ENCODE results near the gene RAB26.
"Not testable (repeated sequence)": the region's sequence is repeated elsewhere in the genome, so short reads cannot be mapped to it uniquely, and the experiment has no call there.

Gene RAB26

DNA sequence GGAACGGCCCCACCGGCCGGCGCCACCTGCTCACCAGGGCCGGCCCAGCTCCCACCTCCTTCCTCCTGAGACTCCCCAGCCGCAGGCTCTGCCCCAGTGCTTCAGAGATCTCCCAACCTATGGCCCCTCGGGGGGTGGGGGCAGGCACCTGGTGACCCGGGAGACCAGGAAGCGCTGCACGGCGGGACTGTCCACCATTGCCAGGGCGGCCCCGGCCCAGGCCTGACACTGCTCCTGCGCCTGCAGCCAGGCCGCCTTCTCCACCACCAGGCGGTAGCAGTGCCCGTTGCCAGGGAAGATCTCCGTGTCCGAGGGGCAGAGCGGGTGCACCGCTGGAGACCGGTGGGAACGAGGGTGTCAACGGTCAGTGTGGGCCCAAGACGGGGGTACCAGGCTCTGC, 31.1 kb upstream of the RAB26 start:
- not testable (repeated sequence) for DNase-seq (ENCODE audit: low spot score)

DNA sequence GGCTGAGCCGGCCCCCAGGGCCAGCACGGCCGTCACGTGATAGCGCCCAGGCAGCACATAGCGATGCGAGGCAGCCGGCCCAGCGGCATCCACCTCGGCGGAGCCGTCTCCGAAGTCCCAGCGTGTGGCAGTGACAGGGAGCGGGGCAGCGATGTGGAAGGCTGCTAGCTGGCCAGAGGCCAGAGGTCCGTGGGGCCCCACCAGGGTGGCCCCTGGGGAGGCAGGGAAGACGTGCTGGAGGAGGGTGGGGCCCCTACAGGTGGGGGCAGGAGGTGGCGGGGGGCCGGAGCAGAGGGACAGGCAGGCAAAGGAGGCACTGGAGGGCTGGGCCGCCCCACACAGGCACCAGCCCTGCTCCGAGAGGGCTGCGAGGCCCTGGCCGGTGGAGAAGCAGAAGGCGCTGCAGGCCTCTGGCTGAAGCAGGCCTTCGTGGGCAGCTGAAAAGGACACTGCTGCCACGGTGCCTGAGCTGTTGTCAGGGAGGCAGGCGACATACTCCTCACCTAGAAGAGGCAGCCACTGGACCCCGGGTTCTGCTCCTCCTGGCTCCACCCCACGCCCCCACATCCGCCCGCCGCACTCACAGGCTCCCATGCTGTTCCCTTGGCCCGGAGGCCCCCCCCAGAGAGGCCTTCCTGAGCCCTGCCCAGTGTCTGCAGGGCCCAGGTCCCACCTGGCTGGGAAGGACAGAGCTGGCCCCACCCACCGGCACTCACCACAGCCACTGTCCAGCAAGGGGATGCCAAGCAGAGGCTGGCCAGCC, 30.3 kb upstream of the RAB26 start:
- DNase-seq (ENCODE audit: low spot score) = not testable (repeated sequence)

DNA sequence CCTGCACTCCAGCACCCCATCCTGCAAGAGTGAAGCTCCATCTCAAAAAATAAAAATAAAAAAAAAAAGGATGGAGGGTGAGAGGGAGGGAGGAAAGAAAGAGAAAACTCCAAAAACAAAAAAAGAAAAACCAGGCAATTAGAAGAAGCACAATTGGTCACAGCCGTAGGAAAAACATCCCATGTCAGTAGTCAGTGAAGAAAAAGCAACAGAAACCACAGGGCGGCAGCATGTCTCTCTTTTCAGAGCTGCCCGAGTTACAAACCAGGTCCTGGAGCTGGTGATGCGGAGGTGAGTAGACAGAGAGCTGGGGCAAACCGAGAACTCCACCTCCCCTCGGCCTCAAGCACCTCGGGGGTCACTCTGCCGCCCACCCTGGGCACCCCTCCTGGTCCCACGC, 27.1 kb upstream of the RAB26 start:
- not testable (repeated sequence) for DNase-seq (ENCODE audit: low spot score)

DNA sequence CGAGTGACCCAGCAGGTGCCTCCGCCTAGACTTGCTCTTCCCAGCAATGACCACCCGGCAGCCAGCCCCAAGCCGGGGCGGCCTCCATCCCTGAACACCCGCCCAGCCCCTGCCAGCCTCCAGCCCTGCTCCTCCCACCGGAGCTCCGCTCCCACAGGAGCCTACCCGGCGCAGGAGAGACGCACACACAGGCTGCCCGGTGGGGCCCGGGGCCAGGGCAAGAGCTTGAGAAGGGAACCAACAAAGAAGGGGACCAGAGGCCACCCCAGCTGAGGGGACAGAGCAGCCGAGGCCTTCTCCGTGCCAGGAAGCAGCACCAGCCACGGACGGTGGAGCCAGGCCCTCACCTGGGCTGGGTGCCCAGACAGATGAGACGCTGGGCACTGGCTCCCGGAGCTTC, 26.6 kb upstream of the RAB26 start:
- DNase-seq (ENCODE audit: low spot score) = no peak

DNA sequence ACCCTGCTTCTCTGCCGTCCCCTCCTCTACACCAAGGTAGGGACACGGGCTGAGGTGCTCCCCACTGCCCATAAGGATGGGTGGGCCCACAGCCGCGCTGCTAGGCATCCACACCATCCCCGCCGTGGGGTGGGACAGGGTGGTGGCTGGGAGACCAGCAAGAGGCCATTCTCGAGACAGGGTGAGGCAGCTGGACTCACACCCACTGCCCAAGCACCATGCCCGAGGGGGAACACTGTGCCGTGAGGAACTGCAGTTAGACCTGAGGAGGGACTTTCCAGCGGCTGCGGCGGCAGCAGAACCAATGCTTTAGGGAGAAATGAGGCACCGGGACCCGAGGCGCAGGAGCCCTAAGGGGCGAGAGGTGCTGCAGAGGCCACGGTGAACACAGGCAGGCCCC, 26.0 kb upstream of the RAB26 start:
- no peak for DNase-seq (ENCODE audit: low spot score)

DNA sequence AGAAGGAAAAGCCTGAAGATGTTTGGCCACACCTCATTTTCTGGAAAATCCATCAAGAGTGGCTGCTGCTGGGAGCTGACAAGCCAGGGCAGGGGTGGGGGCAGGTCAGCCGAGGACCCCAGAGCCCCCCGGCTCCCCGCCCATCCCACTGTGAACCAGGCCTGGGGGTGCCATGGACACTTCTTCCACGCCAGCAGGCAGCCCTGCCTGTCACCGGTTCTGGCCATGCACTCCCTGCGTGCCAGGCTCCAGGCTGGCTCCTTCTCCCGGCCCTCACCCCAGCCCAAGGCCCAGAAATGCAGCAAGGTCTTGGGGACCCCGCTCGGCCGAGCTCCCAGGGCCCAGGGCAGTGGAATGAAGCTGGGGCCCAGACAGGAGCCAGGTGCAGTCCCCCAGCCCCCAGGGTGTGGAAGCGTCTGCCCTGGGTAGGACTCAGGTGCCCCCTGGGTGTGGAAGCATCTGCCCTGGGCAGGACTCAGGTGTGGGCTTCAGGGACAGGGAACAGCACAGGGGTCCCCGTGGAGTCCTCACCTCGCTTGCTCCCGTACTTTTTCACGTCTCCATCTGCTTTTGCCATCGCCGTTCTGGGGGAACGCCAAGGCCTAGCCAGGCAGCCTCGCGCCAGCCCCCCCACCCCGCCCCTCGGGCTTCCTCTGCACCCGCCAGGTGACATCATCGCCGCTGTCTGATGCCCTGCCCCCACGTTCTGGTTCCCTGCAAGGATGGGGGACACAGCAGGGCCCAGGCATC, 25.3 kb upstream of the RAB26 start:
- not testable (repeated sequence) for DNase-seq (ENCODE audit: low spot score)

DNA sequence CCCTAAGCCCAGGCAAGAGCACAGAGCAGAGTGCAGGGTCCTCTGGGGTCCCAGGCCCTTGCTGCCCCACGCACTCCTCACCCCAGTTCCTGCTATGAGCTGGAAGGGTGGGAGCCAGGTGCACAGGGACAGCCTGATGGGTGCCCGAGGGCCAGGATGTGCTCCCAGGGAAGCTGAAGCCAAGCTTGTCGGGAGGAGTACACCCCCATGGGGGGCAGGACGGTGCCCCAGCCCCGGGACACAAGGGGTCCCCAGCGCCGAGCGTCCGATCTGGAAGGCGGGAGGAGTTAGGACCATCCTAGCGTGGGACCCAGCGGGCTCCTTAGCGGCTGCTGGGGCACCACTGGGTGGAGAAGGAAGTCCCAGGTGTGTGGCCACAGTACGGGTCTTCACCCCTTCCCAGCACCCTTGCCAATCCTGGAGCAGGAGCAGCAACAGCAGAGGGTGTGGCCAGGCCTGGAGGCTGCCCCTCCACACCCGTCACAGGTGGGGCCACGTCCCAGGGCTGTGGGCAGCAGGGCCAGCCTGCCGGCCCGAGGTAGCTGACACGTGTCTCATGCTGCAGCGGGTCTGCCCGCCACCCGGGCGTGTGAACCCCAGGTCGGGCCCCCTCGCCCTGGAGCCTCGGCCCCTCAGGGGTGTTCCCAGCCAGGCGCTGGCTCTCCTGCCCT, 24.6 kb upstream of the RAB26 start:
- not testable (repeated sequence) for DNase-seq (ENCODE audit: low spot score)

DNA sequence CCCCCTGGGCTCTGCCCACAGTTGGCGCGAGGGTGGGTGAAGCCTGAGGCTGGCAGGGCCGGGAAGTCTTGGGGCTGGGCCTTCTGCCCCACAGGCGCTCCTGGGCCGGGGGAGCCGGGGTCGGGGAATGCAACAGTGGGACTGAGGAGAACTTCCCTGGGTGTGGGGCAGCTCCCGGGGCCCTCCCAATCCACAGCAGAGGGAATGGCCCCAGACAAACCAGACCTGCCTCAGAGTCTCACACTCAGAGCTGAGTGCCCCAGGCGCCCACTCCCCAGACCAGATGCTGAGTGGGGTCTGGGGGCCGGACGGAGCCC, 24.1 kb upstream of the RAB26 start:
- DNase-seq (ENCODE audit: low spot score) = not testable (repeated sequence)

DNA sequence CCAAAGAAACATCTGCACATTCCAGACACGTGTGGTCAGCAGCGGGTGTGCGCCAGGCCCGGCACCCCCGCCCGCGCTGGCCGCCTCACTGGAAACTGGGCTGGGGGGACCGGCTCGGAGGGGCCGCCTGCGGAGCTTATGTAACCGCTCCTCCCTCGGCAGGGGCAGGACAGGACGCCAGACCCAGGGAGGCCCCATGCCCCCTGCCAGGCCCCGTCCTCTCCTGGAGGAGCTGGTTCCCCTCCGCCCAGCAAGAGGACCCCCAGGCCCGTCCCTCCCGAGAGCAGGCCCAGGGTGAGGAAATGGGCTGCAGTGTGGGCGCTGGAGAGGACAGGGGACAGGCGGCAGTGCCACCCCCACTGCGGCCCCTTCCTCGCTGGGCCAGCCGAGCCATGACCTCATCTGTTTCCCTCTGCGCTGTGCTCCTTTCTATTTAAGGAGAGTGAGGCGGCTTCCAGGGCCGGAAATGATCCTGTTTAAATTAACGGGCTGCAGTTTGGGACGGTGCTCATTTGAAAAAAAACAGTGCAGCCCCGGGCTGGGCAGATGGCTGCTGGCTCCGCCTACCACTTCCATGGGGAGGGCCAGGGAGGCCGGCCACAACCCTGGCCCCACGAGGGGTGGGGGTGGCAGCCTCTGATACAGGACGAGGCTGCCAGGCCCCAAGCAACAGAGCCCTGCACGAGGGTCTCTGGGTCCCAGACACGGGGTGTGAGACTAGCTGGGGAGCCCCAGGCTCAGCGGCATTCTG, 23.6 kb upstream of the RAB26 start:
- not testable (repeated sequence) for DNase-seq (ENCODE audit: low spot score)

DNA sequence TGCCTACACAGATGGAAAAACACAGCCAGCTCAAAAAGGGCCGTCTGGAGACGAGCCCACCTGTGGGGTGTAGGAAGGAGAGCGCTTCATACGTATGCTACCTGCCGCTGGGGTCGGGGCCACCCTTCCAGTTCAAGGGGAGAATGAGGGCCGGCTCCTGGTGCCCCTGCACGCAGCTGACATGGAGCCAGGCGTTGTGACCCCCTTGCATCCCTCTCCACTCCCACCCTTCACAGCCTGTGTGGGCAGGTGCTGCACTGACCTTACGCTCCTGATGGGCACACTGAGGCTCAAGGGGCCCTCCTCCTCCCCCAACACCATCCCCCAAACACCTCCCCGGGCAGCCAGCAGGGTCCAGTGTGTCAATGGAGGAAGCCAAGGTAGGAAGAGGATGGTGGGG, 22.8 kb upstream of the RAB26 start:
- DNase-seq (ENCODE audit: low spot score) = not testable (repeated sequence)

DNA sequence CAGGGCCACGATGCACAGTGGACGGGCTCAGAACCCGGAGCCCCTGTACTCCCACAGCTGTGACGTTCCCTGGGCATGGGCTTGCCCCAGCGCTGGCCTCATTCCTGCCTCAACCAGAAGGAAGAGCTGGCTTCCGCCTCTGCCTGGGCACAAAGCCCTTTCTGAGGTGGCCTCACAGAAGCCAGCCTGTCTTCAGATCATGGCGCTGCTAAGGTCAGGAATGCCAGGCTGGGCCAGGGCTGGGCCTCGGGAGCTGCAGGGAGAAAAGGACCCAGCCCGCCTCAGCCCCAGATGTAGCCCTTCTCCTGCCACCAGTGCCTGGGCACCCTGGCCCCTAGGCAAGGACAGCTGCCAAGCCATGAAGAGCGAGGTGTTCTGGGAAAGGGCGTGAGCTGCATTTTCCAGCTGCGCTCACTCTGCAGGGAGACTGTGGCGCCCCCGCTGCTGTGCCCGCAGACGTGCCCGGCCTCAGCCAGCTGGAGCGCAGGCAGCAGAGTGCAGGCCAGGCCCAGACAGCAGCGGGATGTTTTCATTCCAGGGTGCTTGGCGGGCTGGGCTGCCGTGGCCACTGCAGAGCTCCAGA, 22.2 kb upstream of the RAB26 start:
- not testable (repeated sequence) for DNase-seq (ENCODE audit: low spot score)

DNA sequence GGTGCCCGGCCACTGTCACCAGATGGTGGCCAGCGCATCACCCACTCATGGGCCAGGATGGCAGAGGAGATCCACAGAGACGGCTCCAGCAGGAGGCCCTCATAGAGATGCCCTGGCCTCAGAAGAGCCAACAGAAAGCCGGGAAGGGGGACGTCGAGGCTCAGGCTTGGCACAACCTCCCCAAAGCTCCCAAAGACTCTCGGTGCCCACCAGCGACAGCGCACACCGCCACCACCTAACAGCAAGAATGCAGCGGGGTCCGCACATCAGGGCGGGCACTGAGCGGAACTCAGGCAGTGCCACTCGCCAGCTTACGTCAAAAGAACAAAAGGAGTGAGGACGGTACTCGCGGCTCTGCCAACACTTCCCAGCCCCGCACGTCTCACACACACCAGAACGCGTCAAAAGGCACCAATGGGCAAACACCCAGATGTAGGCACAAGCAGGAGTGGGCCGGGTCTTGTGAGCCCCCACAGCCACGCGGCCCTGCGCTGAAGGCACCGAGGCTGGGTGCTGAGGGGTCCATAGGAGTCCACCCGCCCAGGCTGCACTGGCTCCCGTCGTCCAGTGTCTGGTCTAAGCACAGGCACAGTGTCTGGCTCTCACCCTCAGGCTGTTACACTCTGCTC, 21.4 kb upstream of the RAB26 start:
- not testable (repeated sequence) for DNase-seq (ENCODE audit: low spot score)

DNA sequence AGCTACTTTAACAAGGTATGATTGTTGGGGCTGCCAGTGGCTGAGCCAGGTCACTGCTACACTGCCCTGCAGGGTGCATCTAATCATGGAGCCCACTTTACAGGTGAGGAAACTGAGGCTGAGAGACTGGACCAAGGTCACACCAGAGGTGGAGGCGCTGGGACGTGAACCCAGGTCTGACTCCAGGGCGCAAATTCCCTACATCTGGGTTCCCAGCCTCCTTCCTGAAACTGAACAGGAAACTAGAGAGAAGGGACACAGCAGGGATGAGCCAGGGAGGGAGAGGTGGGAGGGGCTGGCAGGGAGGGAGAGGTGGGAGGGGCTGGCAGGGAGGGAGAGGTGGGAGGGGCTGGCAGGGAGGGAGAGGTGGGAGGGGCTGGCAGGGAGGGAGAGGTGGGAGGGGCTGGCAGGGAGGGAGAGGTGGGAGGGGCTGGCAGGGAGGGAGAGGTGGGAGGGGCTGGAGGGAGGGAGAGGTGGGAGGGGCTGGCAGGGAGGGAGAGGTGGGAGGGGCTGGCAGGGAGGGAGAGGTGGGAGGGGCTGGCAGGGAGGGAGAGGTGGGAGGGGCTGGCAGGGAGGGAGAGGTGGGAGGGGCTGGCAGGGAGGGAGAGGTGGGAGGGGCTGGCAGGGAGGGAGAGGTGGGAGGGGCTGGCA, 20.7 kb upstream of the RAB26 start:
- peak; percentile 43 for DNase-seq (ENCODE audit: low spot score)

DNA sequence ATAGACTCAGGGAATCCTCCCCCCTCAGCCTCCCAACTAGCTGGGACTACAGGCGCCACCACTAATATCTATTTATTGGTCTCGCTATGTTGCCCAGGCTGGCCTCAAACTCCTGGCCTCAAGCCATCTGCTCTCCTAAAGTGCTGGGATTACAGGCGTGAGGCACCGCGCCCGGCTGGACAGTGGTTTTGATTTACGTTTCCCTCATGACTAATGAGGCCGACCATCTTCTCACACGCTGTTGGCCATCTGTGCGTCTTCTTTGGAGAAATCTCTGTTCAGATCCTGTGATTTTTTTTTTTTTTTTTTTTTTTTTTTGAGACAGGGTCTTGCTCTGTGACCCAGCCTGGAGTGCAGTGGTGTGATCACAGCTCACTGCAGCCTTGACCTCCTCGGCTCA, 19.2 kb upstream of the RAB26 start:
- not testable (repeated sequence) for DNase-seq (ENCODE audit: low spot score)

DNA sequence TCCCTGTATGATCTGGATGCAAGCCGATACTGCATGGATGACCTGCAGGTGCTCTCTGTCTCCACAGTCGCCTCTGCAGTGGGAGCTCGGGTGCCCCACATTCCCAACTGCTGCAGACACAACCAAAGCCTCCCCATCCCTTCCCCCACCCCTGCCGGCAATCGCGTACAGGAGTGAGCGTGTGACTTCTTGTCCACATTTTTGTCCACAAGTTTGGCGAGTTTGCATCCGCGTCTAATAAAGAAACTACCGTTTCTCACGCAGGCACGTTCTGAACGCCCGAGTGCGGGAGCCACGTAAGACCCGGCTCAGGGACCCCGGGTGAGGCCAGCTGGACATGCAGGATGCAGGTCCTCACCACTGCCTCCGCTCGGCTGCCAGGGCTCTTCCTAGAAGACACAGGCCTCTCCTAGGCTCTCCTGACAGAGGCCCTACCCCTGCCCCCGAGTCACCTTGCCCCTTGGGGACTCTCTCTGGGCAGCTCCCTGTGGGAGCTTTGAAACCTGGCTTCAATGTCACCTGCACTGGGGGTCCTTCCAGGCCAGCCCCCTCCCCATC, 18.5 kb upstream of the RAB26 start:
- not testable (repeated sequence) for DNase-seq (ENCODE audit: low spot score)

DNA sequence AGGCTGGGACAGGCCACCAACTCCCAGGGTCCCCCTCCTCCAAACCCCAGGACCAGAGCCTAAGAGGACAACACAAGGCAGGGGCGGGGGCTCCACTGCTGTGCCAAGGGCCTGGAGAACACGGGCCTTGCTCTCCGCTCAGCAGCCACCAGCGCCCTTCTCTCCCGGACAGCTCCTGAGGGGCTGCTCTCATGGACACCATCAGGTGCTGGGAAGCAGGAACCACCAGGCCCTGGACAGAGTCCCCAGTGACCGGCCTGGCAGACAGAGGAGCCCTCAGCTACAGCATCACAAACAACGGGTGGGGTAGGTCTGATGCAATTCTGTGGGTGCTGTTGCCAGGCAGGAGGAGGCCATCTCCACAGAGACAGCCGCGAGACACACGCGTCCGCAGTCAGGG, 14.6 kb upstream of the RAB26 start:
- not testable (repeated sequence) for DNase-seq (ENCODE audit: low spot score)

DNA sequence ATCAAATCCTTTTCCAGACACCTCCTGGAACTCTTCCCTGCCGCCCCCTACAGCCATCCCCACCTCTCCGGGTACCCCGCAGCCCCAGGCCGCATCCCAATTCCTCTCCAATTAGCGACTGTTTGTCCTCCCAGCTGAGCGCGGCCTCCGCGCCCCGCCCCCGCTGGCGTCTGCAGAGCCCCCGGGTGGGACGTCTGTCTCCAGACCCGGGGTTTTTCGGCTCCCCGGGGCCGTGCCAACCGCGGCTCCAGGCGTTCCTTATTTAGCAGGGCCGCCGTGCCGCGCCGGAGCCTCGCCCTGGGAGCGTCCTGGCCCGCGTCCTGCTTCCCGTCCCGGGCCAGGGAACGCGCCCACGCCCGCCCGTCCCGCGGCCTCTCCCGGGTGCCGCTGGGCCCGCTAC, 13.4 kb upstream of the RAB26 start:
- DNase-seq (ENCODE audit: low spot score) = not testable (repeated sequence)

DNA sequence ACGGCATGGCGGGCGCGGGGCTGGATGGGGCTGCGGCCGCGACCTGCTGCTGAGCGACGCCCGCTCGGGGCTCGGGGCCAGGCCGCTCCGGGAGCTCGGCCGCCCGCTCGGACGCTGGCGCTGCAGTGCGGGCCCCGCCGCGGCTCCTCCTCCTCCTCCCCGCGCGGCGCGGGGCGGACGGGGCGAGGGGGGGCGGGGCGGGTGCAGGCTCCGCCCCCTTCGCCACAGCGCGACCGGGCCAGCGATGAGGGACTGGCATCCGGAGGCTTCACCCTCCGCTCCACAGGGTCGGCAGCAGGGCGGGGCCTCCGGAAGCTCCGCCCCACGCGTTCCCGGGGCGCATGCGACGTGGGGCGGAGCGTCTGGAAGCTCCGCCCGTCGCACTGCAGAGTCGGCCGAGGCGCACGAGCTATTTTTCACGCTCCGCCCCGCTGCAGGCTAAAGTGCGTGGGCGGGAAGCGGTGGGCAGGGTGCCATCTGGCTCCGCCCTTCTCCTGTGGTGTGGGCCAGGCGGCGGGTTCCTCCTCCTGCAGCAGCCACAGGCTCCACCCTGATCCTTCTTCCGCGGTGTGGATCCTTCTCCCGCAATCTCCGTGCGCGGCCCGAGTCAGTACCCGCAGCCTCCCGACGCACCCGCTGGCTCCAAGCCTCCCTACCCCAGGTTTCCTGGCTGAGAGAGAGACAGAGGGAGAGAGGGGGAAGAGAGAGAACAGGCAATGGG, 12.5 kb upstream of the RAB26 start, which contains the start of gene PKD1:
Gene PKD1, minus strand, starts transcription at position 129 of the 721 bp plus-strand sequence. CDS start 209 bp downstream, outside the sequence.
- peak; percentile 77 for DNase-seq (ENCODE audit: low spot score)

DNA sequence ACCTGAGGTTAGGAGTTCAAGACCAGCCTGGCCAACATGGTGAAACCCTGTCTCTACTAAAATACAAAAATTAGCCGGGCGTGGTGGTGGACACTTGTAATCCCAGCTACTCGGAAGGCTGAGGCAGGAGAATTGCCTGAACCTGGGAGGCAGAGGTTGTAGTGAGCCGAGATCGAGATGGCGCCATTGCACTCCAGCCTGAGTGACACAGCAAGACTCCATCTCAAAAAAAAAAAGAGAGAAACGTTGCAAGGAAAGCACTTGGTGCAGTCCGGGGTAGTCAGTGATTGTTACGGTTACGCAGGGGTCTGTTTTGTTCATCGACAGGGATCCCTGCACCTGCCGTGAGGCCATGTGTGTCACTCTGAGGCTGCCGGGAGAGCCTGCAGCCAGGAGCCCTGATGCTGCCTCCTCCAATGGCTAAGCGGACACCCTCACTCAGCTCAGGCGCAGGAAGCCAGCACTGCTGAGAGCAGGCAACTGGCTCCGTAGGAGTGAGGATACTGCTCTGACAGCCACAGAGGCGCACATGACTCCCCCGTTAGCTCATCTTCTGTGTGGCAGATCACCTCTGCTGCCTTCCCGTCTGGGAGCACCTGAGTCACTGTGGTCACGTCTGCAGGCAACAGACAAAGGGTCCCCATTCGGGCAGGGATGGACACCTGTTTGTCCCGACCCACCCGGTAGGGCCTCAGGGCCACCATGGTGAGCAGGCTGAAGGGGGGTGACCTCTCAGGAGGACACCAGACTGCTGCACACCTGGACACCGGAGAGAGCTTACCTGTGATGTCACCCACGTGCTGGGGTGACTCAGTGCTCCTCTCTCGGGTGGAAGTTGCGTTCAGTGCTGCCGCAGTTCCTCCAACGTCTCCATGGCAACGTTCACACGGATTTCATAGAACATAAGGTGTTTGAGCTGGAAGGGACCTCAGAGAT, 5.2 kb upstream of the RAB26 start:
- DNase-seq (ENCODE audit: low spot score) = peak; percentile 44

Data from SW480 (cell line).